ENCODE data around the gene CPXM1.

DNA sequence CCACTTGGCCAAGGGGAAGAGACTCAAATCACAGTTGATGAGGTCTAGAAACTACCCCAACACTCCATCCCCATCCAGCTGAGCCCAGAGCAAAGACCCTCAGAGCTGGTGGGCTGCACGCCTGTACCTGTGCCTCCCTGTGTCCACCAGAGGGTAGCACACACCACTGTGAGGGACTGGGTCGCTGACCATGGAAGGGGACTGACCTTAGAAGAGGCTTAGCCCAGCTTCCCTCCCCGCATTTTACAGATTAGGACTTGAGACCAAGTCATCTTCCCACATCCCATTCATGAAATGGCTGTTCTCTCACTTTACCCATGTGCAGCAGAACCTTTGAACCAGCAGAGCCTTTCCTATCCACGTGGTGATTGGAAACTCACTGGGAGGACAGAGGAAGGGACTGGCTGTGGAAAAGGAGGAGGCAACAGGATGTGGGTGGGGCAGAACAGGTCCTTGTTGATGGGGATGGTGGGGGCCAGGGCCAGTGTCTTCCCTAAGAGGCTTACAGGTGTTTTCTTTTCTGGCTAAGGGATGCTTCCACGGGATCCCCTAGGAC lies 44.3 kb downstream of the CPXM1 start:
- TF ChIP-seq, protein P1, sequence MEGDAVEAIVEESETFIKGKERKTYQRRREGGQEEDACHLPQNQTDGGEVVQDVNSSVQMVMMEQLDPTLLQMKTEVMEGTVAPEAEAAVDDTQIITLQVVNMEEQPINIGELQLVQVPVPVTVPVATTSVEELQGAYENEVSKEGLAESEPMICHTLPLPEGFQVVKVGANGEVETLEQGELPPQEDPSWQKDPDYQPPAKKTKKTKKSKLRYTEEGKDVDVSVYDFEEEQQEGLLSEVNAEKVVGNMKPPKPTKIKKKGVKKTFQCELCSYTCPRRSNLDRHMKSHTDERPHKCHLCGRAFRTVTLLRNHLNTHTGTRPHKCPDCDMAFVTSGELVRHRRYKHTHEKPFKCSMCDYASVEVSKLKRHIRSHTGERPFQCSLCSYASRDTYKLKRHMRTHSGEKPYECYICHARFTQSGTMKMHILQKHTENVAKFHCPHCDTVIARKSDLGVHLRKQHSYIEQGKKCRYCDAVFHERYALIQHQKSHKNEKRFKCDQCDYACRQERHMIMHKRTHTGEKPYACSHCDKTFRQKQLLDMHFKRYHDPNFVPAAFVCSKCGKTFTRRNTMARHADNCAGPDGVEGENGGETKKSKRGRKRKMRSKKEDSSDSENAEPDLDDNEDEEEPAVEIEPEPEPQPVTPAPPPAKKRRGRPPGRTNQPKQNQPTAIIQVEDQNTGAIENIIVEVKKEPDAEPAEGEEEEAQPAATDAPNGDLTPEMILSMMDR (IDR thresholded peaks at IDR 0.05 in 8 of 11, conservative IDR thresholded peaks at IDR 0.05 in 3 of 11) = peak in 4 of 11 experiments; percentile 18 to 50 (median 41)
- no peak for TF ChIP-seq POLR2AphosphoS5 (IDR thresholded peaks at IDR 0.05)

All from spleen (tissue), 7 donors.